ENCODE results near the gene JCAD. TPM values are rescaled to one million over a fixed set of nuclear protein-coding genes. Genes with fewer than 3 reads are reported as not detected.

The JCAD gene
- total and polyA plus RNA-seq, 12 donors: 10.5 to 53.5 (median 22.2) TPM

DNA sequence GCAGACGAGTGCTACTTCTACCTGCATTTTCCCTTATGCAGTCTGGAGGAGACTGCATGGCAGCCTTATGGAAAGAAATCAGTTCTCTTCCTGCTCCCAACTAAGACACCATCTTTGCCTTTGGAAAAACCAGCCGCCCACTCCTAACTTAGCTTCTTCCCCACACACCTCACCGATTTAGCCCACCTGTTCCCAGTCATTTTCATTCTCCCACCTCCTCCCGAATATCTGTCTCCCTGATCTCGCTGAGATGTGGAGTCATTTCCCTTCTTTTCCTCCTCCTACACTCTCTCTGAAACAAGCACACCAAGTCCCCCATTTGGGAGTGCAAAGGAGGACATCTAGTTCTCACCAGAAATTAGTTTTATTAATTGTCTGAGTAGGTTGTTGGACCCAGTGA lies 35.2 kb upstream of the JCAD start:
- H3K27me3 ChIP-seq: no peaks in the 10 kb centered on the region
- no peaks in the 10 kb centered on the region for H3K9me3 ChIP-seq (replicated peaks in 1 of 3)
- no peak overlapping the region for H3K4me3 ChIP-seq
- H3K4me1 ChIP-seq (replicated peaks in 1 of 2): no peaks in the 10 kb centered on the region
- WGBS, 4 donors: 79 to 91% (median 83%) methylated on average over 5 of the region's 5 CpGs
- no peak for TF ChIP-seq POLR2A (IDR thresholded peaks at IDR 0.05)
- TF ChIP-seq, protein P1, sequence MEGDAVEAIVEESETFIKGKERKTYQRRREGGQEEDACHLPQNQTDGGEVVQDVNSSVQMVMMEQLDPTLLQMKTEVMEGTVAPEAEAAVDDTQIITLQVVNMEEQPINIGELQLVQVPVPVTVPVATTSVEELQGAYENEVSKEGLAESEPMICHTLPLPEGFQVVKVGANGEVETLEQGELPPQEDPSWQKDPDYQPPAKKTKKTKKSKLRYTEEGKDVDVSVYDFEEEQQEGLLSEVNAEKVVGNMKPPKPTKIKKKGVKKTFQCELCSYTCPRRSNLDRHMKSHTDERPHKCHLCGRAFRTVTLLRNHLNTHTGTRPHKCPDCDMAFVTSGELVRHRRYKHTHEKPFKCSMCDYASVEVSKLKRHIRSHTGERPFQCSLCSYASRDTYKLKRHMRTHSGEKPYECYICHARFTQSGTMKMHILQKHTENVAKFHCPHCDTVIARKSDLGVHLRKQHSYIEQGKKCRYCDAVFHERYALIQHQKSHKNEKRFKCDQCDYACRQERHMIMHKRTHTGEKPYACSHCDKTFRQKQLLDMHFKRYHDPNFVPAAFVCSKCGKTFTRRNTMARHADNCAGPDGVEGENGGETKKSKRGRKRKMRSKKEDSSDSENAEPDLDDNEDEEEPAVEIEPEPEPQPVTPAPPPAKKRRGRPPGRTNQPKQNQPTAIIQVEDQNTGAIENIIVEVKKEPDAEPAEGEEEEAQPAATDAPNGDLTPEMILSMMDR (IDR thresholded peaks at IDR 0.05): no peak
- no peak for DNase-seq
- no peaks in the 10 kb centered on the region for H3K36me3 ChIP-seq (replicated peaks in 1 of 2)
- no peak overlapping the region for H3K27ac ChIP-seq
- intact Hi-C loops (cut with DNase I): no loop called here

DNA sequence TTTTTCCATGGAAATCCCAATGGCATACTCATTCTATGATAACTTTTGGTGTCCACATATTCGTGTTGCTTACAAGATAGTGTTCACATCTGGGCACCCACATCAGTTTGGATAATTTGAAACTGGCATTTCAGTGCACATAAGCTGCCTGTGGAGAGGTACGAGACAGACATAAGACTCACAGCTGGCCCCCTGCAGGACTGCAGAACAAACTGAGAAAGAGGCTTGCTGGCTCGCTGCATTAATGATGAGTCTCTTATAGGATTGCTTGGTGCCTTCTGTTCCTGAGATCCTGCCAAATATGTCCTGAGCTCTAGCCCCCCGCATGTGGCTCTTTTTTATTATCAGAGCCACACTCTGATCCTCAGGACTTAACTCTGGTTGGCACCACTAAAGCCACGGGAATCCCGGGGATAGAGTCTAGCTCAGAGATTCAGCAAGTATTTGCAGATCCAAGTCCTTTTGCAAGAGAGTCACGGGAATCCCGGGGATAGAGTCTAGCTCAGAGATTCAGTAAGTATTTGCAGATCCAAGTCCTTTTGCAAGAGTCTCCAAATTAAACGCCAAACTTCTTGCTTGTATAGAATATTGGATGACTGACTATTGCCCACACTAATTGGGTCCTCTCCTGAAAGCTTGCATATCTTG lies 34.0 kb upstream of the JCAD start:
- Histone ChIP-seq H3K27ac (no peak overlapping the region), H3K9me3 (replicated peaks in 1 of 3) (no peaks in the 10 kb centered on the region), H3K4me3 (no peak overlapping the region), H3K36me3 (replicated peaks in 1 of 2) (no peaks in the 10 kb centered on the region), H3K4me1 (replicated peaks in 1 of 2) (no peaks in the 10 kb centered on the region), H3K27me3 (no peaks in the 10 kb centered on the region)
- intact Hi-C loops (cut with DNase I): no loop called here
- 84 to 92% (median 89%) methylated on average over 9 of the region's 9 CpGs for WGBS, 4 donors
- DNase-seq: no peak
- no peak for TF ChIP-seq POLR2A (IDR thresholded peaks at IDR 0.05)

DNA sequence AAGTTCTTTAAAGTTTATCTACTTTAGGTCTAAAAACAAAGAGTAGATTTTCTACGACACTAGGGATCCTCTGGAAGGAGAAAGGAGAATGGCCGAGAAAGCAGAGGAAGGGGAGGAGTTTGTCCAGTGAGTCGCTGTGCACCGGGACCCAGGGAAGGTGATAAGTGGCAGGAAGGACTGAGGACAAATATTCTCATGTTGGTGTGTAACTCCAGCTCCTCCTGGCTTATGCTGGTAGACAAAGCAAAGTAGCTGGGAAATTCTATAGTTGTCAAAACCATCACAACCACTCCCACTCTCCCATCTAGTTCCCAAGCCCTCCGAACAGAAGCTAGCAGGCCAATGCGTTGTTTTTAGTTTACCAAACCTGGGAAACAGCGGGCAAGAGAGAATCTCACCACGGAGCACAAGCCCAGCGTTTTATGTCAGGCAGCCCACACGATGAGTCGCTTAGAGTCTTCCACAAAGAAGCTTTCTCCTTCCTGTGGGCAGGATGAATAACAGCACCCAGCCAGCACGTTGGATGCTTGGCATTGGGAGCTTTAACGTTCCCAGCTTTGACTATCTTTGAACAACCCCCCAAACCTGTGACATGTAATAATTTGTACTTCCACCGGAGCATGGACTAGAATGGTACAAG lies 32.9 kb upstream of the JCAD start:
- 75 to 81% (median 81%) methylated on average over 13 to 14 of the region's 14 CpGs for WGBS, 4 donors
- Histone ChIP-seq H3K27ac (no peak overlapping the region), H3K9me3 (replicated peaks in 1 of 3) (no peaks in the 10 kb centered on the region), H3K27me3 (no peaks in the 10 kb centered on the region), H3K4me3 (no peak overlapping the region), H3K4me1 (replicated peaks in 1 of 2) (no peaks in the 10 kb centered on the region), H3K36me3 (replicated peaks in 1 of 2) (no peaks in the 10 kb centered on the region)
- no peak for DNase-seq
- intact Hi-C loops (cut with DNase I): no loop called here
- TF ChIP-seq, protein P1 (IDR thresholded peaks at IDR 0.05): no peak
- no peak for TF ChIP-seq POLR2A (IDR thresholded peaks at IDR 0.05)

DNA sequence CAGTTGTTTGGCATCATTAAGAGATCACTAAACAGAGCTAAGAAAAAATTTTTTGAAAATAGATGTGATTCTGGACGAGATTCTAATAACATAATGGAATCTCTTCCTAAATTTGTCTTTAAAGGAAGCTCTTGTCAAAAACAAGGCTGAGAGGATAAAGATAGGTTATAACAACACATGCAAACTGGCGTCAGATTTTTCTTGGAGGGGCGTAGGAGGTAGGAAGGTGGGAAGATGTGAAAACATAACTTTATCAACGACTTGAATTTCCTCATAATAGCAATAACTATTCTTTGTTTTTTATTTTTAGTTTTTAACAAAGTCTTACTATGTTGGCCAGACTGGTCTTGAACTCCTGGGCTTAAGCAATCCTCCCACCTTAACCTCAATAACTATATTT lies 31.8 kb upstream of the JCAD start:
- TF ChIP-seq POLR2A (IDR thresholded peaks at IDR 0.05): no peak
- TF ChIP-seq, protein P1 (IDR thresholded peaks at IDR 0.05): no peak
- no peaks in the 10 kb centered on the region for H3K27me3 ChIP-seq
- no peaks in the 10 kb centered on the region for H3K36me3 ChIP-seq (replicated peaks in 1 of 2)
- H3K9me3 ChIP-seq (replicated peaks in 1 of 3): no peaks in the 10 kb centered on the region
- 70 to 72% (median 72%) methylated on average over 4 of the region's 4 CpGs for WGBS, 4 donors
- intact Hi-C loops (cut with DNase I): no loop called here
- H3K4me1 ChIP-seq (replicated peaks in 1 of 2): no peaks in the 10 kb centered on the region
- no peak overlapping the region for H3K4me3 ChIP-seq
- no peak for DNase-seq
- H3K27ac ChIP-seq: no peak overlapping the region

DNA sequence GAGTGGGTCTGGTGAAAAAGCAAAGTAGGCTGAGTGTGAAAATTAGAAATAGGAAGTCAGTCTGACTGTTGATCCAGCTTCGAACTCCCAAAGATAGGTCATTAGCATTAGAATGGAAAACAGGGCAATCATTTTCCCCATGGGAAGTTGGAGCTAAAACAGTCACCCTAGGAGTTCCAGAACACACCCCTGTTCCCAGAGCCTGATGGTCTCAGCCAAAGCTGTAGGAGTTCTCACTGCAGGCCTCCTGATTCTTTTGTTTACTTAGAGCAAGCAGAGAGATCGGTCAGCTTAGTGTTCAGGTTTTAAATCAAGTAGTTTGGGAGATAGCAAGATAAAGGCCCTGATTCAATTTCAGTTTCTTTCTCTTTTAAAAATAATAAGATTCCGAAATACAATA lies 28.8 kb upstream of the JCAD start:
- H3K27ac ChIP-seq: no peak overlapping the region
- H3K4me1 ChIP-seq (replicated peaks in 1 of 2): no peaks in the 10 kb centered on the region
- intact Hi-C loops (cut with DNase I): no loop called here
- TF ChIP-seq, protein P1 (IDR thresholded peaks at IDR 0.05): no peak
- H3K27me3 ChIP-seq: no peaks in the 10 kb centered on the region
- no peak for DNase-seq
- H3K9me3 ChIP-seq (replicated peaks in 1 of 3): no peaks in the 10 kb centered on the region
- whole genome bisulfite sequencing, 4 donors: 60 to 77% (median 67%) methylated on average over 3 of the region's 3 CpGs
- no peaks in the 10 kb centered on the region for H3K36me3 ChIP-seq (replicated peaks in 1 of 2)
- H3K4me3 ChIP-seq: no peak overlapping the region

Data from adrenal gland (tissue), 12 donors.